ENCODE data around the gene MGLL. TPM values are rescaled to one million over a fixed set of nuclear protein-coding genes. Genes with fewer than 3 reads are reported as not detected.

The MGLL gene
- total RNA-seq, 2 experiments from 2014 or later = 19.2 to 21.6 TPM

GRCh38 chr3:127712881-127713771 is 109.2 kb downstream of the MGLL start:
- intact Hi-C loops (cut with micrococcal nuclease; ENCODE audit: unreplicated experiment) = no loop called here
- CTCF ChIA-PET (ENCODE audit: unreplicated experiment) = no interaction called here
- H2AFZ ChIP-seq (ENCODE audit: low read length) = no peak overlapping the region

GRCh38 chr3:127712461-127712860 is 109.9 kb downstream of the MGLL start:
- no peaks in the 10 kb centered on the region for H4K20me1 ChIP-seq (ENCODE audit: insufficient read depth, low read length)
- H3K4me2 ChIP-seq (ENCODE audit: low read length) = no peak overlapping the region
- no TSS peak for BruUV-seq (replicated peaks)
- H3K9me2 ChIP-seq (ENCODE audit: insufficient read depth, low read length) = no peaks in the 10 kb centered on the region
- H3K9me3 ChIP-seq (ENCODE audit: low read length) = no peaks in the 10 kb centered on the region
- no peak overlapping the region for H2AFZ ChIP-seq (ENCODE audit: low read length)
- POLR2A ChIA-PET = no interaction called here
- H3K36me3 ChIP-seq (ENCODE audit: insufficient read depth, low read length) = peaks cover 50% of the 10 kb centered on the region; the same call in 1 of the 2 replicates
- H3K79me2 ChIP-seq (ENCODE audit: insufficient read depth, low read depth, low read length) = no peaks in the 10 kb centered on the region
- CTCF ChIA-PET (ENCODE audit: unreplicated experiment) = no interaction called here
- TF ChIP-seq EZH2phosphoT487 (IDR thresholded peaks at IDR 0.05; ENCODE audit: borderline replicate concordance, low read depth, low read length) = no peak
- TF ChIP-seq CTCF (conservative IDR thresholded peaks at IDR 0.05; ENCODE audit: low read length) = no peak
- no peaks in the 10 kb centered on the region for H3K4me1 ChIP-seq (ENCODE audit: insufficient read depth, low read length, poor library complexity, severe bottlenecking)
- intact Hi-C loops (cut with micrococcal nuclease; ENCODE audit: unreplicated experiment) = no loop called here
- DNase-seq (ENCODE audit: low spot score) = no peak
- no peak overlapping the region for H3K4me3 ChIP-seq (ENCODE audit: low read depth, low read length, poor library complexity, severe bottlenecking)
- H3K27ac ChIP-seq (ENCODE audit: low read depth, low read length, poor library complexity, severe bottlenecking) = no peak overlapping the region

More at GRCh38 chr3:127712881-127713771, 109.2 kb downstream of the MGLL start:
- H3K9me3 ChIP-seq (ENCODE audit: low read length) = no peaks in the 10 kb centered on the region
- no peaks in the 10 kb centered on the region for H3K4me1 ChIP-seq (ENCODE audit: insufficient read depth, low read length, poor library complexity, severe bottlenecking)
- POLR2A ChIA-PET = interaction anchor here (0.7 to 0.8 kb wide), 2 partner anchors 9 to 85 kb away, joined by 3 to 4 read pairs; no protein-coding TSS in a partner anchor
- no peaks in the 10 kb centered on the region for H3K9me2 ChIP-seq (ENCODE audit: insufficient read depth, low read length)
- TF ChIP-seq EZH2phosphoT487 (IDR thresholded peaks at IDR 0.05; ENCODE audit: borderline replicate concordance, low read depth, low read length) (no peak), CTCF (conservative IDR thresholded peaks at IDR 0.05; ENCODE audit: low read length) (no peak)
- no peak overlapping the region for H3K27ac ChIP-seq (ENCODE audit: low read depth, low read length, poor library complexity, severe bottlenecking)
- no peak overlapping the region for H3K4me3 ChIP-seq (ENCODE audit: low read depth, low read length, poor library complexity, severe bottlenecking)
- H3K36me3 ChIP-seq (ENCODE audit: insufficient read depth, low read length) = peaks cover 43% of the 10 kb centered on the region; the same call in 1 of the 2 replicates
- no peaks in the 10 kb centered on the region for H3K79me2 ChIP-seq (ENCODE audit: insufficient read depth, low read depth, low read length)
- no TSS peak for BruUV-seq (replicated peaks)
- H4K20me1 ChIP-seq (ENCODE audit: insufficient read depth, low read length) = no peaks in the 10 kb centered on the region
- DNase-seq (ENCODE audit: low spot score) = no peak
- no peak overlapping the region for H3K4me2 ChIP-seq (ENCODE audit: low read length)

- BruUV-seq (replicated peaks) = no TSS peak
- no peak for TF ChIP-seq CTCF (conservative IDR thresholded peaks at IDR 0.05; ENCODE audit: low read length)
- TF ChIP-seq EZH2phosphoT487 (IDR thresholded peaks at IDR 0.05; ENCODE audit: borderline replicate concordance, low read depth, low read length) = no peak
- Histone ChIP-seq H3K9me3 (ENCODE audit: low read length) (no peaks in the 10 kb centered on the region), H3K36me3 (ENCODE audit: insufficient read depth, low read length) (peaks cover 52% of the 10 kb centered on the region; the same call in 1 of the 2 replicates), H3K4me1 (ENCODE audit: insufficient read depth, low read length, poor library complexity, severe bottlenecking) (no peaks in the 10 kb centered on the region), H2AFZ (ENCODE audit: low read length) (no peak overlapping the region), H3K4me2 (ENCODE audit: low read length) (no peak overlapping the region), H3K4me3 (ENCODE audit: low read depth, low read length, poor library complexity, severe bottlenecking) (no peak overlapping the region), H3K9me2 (ENCODE audit: insufficient read depth, low read length) (no peaks in the 10 kb centered on the region), H3K27ac (ENCODE audit: low read depth, low read length, poor library complexity, severe bottlenecking) (no peak overlapping the region), H3K79me2 (ENCODE audit: insufficient read depth, low read depth, low read length) (no peaks in the 10 kb centered on the region), H4K20me1 (ENCODE audit: insufficient read depth, low read length) (no peaks in the 10 kb centered on the region)
- CTCF ChIA-PET (ENCODE audit: unreplicated experiment) = no interaction called here
- intact Hi-C loops (cut with micrococcal nuclease; ENCODE audit: unreplicated experiment) = no loop called here
- POLR2A ChIA-PET = no interaction called here
- DNase-seq (ENCODE audit: low spot score) = no peak
Observed at GRCh38 chr3:127711896-127712295, 110.4 kb downstream of the MGLL start.

Measured in OCI-LY7 (cell line).